Activated T-helper 2 cell treated with anti-CD3 and anti-CD28 coated beads, Interferon-gamma antibody, Interleukin-2, Interleukin-4, amounts not matched to agents 10 μg/mL and 5 μg/mL and 100 μg/mL, durations not matched to agents 14 hours and 24 hours and 36 hours (primary cell): ENCODE measurements around the gene RBAK. TPM values are rescaled to one million over a fixed set of nuclear protein-coding genes. Genes with fewer than 3 reads are reported as not detected.

Experiments used
- DNase-seq: peaks from one replicate; pipeline ENCODE4 v3.0.0; 2021; ENCODE audit warnings: low spot score
- H3K27ac Mint-ChIP-seq: one replicate; pipeline ENCODE4 v1.8.0; 2021; ENCODE audit warnings: mixed read lengths
- H3K27me3 Mint-ChIP-seq: one replicate; pipeline ENCODE4 v1.8.0; 2021; ENCODE audit warnings: low read depth, mixed read lengths
- H3K36me3 Mint-ChIP-seq: one replicate; pipeline ENCODE4 v1.8.0; 2021; ENCODE audit warnings: low read depth, mixed read lengths
- H3K4me1 Mint-ChIP-seq: one replicate; pipeline ENCODE4 v1.8.0; 2021; ENCODE audit warnings: low read depth, mixed read lengths
- H3K4me3 Mint-ChIP-seq: one replicate; pipeline ENCODE4 v1.8.0; 2021; ENCODE audit warnings: low read depth, mild to moderate bottlenecking, moderate library complexity, mixed read lengths
- H3K9me3 Mint-ChIP-seq: one replicate; pipeline ENCODE4 v1.8.0; 2021; ENCODE audit warnings: mixed read lengths
- intact Hi-C: fragments of 100-400 bp; cut with micrococcal nuclease; formaldehyde crosslinking; loops from one replicate; pipeline ENCODE4 v1.15.1; 2023
- total RNA-seq: library from RNA; stranded (reverse); gene quantifications from 2 replicates; pipeline ENCODE4 v1.2.3, GENCODE V29; 2022

Gene RBAK
- total RNA-seq, 1 donor from 2014 or later: 14.1 TPM

- no peaks in the 10 kb centered on the region for H3K4me1 Mint-ChIP-seq
- H3K9me3 Mint-ChIP-seq: no peaks in the 10 kb centered on the region
- intact Hi-C loops: no loop called here
- H3K36me3 Mint-ChIP-seq: no peaks in the 10 kb centered on the region
- H3K27ac Mint-ChIP-seq: no peak overlapping the region
- H3K27me3 Mint-ChIP-seq: no peaks in the 10 kb centered on the region
- DNase-seq: no peak
- no peak overlapping the region for H3K4me3 Mint-ChIP-seq
Observed at GRCh38 chr7:5116359-5116758, 70.7 kb downstream of the RBAK start.

DNA sequence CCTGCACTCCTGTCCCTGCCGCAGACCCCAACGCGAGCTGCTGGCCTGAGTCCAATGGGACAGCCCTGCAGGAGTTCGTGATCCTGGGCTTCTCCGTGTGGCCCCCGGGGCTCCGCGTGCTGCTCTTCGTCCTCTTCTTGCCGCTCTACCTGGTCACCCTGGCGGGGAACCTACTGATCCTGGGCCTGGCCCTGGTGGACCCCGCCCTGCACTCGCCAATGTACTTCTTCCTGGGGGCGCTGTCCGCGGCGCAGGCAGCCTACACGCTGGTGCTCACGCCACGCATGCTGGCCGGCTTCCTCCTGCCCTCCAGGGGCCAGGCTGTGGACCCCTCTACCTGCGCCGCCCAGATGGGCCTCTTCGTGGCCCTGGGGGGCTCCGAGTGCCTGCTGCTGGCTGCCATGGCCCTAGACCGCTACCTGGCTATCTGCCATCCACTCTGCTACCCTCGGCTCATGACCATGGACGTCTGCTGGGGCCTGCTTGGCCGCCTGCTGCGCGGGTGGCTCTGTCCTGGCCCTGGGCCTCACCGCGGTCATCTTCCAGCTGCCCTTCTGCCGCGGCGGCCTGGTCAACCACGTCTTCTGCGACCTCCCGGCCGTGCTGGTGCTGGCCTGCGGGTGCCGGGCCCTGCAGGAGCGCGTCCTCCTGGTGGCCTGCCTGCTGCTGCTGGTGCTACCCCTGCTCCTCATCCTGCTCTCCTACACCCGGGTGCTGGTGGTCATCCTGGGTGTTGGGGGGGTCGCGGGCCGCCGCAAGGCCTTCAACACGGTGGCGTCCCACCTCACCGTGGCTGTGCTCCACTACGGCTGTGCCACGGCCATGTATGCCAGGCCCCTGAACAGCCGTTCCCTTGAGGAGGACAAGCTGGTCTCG is 71.7 kb downstream of the RBAK start:
- Mint-ChIP-seq H3K4me1 (no peaks in the 10 kb centered on the region), H3K36me3 (no peaks in the 10 kb centered on the region), H3K27me3 (no peaks in the 10 kb centered on the region), H3K27ac (no peak overlapping the region), H3K4me3 (no peak overlapping the region), H3K9me3 (no peaks in the 10 kb centered on the region)
- intact Hi-C loops: no loop called here
- DNase-seq: no peak

Other genes starting within 250 kb of the RBAK start
- not detected in 2 replicates for gene PAPOLB, start 183.8 kb upstream of the RBAK start, total RNA-seq
- gene RADIL, start 162.1 kb upstream of the RBAK start, total RNA-seq: 0.16 and 0.78 TPM in 2 replicates
- gene MMD2, start 86.7 kb upstream of the RBAK start, total RNA-seq: not detected in 2 replicates
- 49.0 and 49.2 TPM in 2 replicates for gene WIPI2, start 144.4 kb downstream of the RBAK start, total RNA-seq
- gene SLC29A4, start 237.1 kb downstream of the RBAK start, total RNA-seq: 0.73 and 1.7 TPM in 2 replicates